WI38 (cell line): ENCODE measurements around the gene SMAD7.
"Not testable (repeated sequence)": the region's sequence is repeated elsewhere in the genome, so short reads cannot be mapped to it uniquely, and the experiment has no call there.

Source experiments
- H3K4me3 ChIP-seq: 2 replicates; pipeline ENCODE4 v1.5.1; 2011; ENCODE audit warnings: low read depth, mild to moderate bottlenecking, control low read depth, low read length
- CTCF ChIP-seq: IDR thresholded peaks from 2 replicates; pipeline ENCODE4 v1.5.1; 2012; ENCODE audit warnings: low read depth, mild to moderate bottlenecking, control low read depth, low read length

The SMAD7 gene

GRCh38 chr18:48875942-48876511 lies 74.7 kb downstream of the SMAD7 start:
- no peak for TF ChIP-seq CTCF
- H3K4me3 ChIP-seq = no peak overlapping the region

- no peak overlapping the region for H3K4me3 ChIP-seq
- no peak for TF ChIP-seq CTCF
These were observed 75.3 kb downstream of the SMAD7 start for GRCh38 chr18:48875314-48875941.

GRCh38 chr18:48874701-48875162 lies 76.0 kb downstream of the SMAD7 start:
- H3K4me3 ChIP-seq = no peak overlapping the region
- no peak for TF ChIP-seq CTCF

- no peak overlapping the region for H3K4me3 ChIP-seq
- no peak for TF ChIP-seq CTCF
These were observed 76.5 kb downstream of the SMAD7 start for GRCh38 chr18:48874233-48874632.

GRCh38 chr18:48872234-48873145 lies 78.3 kb downstream of the SMAD7 start:
- TF ChIP-seq CTCF = no peak
- H3K4me3 ChIP-seq = no peak overlapping the region

GRCh38 chr18:48871391-48872166 lies 79.2 kb downstream of the SMAD7 start:
- TF ChIP-seq CTCF = no peak
- H3K4me3 ChIP-seq = no peak overlapping the region

GRCh38 chr18:48870926-48871325 lies 79.8 kb downstream of the SMAD7 start:
- H3K4me3 ChIP-seq = not testable (repeated sequence)
